UCSD-AML1 (cell line): Measurements from ENCODE around the gene SNAP29.
"Not testable (repeated sequence)": the region's sequence is repeated elsewhere in the genome, so short reads cannot be mapped to it uniquely, and the experiment has no call there.

Experiments used
- DNase-seq: peaks from one replicate; lab custom pipeline; 2025; ENCODE audit not compliant: unreplicated experiment; lab: John Stamatoyannopoulos, UW

The SNAP29 gene

GRCh38 chr22:20858615-20859416 is at the start of gene SNAP29, which contains the start of gene PI4KA:
SNAP29 (plus strand) TSS chr22:20859007; CDS start chr22:20859111, 104 bp downstream.
PI4KA (minus strand) TSS chr22:20858811; CDS start chr22:20858725, 86 bp downstream.
- peak; percentile 99 for DNase-seq

DNA sequence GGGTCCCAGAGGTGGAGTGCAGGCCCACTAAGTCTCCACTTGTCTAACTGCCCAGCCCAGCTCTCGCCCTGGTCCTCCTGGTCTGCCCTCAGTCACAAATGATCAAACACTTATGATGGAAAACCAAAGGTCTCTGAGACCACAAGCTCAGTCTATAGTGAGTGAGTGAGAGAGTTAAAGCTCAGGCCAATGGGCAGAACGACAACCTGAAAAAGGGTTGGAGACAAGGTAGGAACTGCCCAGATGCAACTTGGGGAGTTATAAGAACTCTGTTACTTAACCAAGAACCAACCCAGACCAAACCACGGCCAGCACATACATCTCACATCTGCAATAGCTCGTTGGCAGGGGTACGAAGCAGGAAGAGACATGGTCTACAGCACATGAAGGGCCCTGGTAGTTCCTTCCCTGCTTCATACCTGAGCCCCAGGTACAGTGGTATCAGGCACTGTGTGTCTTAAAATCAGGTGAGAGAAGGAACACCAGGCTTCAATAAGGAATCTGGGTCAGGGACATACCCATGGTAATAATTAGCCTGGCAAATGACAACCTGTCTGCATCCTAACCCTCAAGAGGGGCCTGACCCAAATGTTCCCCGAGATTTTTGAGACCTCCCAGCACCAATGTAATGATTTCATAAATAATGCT is 49.1 kb upstream of the SNAP29 start:
- DNase-seq, result no peak

- no peak for DNase-seq
These were observed 48.2 kb upstream of the SNAP29 start for GRCh38 chr22:20810645-20811044.

- DNase-seq, result no peak
These were observed 47.6 kb upstream of the SNAP29 start for GRCh38 chr22:20811171-20811570.

GRCh38 chr22:20811971-20812660 is 46.7 kb upstream of the SNAP29 start:
- no peak for DNase-seq

GRCh38 chr22:20813056-20813455 is 45.8 kb upstream of the SNAP29 start:
- no peak for DNase-seq

GRCh38 chr22:20814221-20814808 is 44.5 kb upstream of the SNAP29 start:
- no peak for DNase-seq

DNA sequence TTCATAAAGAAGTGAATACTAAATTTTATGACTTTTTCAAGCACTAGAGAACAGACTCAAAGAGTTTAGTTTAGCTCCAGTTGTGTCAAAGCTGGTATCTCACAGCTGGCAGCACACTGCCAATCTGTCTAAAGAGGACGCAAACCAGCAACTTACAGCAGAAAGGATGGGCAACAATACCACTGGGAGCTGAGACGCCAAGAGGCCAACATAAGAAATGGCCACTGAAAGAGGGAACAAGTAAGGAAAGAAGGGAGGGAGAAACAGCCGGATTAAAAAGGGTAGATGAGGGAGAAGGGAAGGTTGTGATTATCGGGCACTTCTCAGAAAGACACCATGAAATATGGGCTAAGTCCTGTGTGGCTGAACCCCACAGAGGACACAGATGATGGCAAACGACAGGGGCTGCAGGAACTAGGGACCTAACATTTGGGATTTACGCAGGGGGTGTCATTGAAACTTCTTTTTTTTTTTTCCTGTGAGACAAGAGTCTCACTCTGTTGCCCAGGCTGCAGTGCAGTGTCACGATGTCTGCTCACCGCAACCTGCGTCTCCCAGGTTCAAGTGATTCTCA is 43.2 kb upstream of the SNAP29 start:
- no peak for DNase-seq

GRCh38 chr22:20816559-20816958 is 42.2 kb upstream of the SNAP29 start:
- DNase-seq, result no peak

DNA sequence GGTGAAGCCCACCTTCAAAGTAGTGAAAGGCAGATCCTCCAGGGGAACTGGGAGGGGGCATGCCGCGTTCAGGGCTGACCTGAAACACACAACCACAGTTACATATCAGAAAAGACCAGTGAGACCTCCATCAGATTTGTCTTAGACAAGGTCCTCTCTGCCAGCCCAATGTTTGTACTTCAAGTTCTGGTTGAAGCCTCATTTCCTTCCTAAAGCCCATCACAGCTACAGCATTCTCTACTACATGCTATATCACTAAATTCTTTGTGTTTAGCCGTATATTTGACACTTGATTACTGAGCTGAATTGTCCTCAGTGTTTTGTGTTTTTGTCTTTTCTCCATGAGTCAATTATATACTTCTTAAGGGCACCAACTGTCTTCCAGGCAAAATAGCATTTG is 40.3 kb upstream of the SNAP29 start:
- DNase-seq, result no peak

- DNase-seq, result no peak
These were observed 39.3 kb upstream of the SNAP29 start for GRCh38 chr22:20819471-20819870.

- not testable (repeated sequence) for DNase-seq
These were observed 37.0 kb upstream of the SNAP29 start for GRCh38 chr22:20821717-20822239.

GRCh38 chr22:20822240-20822639 is 36.6 kb upstream of the SNAP29 start:
- no peak for DNase-seq

DNA sequence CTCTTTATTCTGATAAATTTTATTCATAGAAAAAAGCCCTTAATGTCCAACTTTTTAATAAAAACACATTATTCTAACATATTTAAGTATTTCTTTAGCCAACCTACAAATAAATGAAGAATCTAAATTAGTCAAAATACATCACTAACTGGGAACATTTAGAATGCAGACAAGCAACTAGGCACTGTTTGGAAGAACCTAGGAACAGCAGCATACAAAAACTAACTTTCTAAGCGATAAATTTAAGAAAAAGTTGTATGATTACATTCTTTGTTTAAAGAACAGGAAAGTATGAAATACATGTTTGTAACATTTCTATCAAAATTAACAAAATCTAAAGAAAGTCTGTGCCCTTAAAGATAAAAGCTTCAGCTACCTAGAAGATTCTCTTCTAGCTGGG is 35.5 kb upstream of the SNAP29 start:
- no peak for DNase-seq

- not testable (repeated sequence) for DNase-seq
These were observed 33.6 kb upstream of the SNAP29 start for GRCh38 chr22:20825216-20825615.

DNA sequence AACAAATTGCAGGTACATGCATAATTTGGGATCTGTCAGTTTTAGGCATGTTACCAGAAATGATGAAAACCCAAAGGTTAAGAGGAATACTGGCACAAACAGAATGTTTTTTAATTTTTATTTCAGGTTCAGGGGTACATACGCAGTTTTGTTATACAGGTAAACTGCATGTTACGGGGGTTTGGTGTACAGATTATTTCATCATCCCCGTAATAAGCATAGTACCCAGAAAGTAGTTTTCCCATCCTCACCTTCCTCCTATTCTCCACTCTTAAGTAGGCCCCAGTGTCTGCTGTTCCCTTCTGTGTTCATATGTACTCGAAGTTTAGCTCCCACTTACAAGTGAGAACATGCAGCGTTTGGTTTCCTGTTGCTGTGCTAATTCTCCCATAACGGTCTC is 33.2 kb upstream of the SNAP29 start:
- DNase-seq, result no peak

GRCh38 chr22:20826373-20827152 is 32.2 kb upstream of the SNAP29 start:
- not testable (repeated sequence) for DNase-seq

GRCh38 chr22:20829491-20830134 is 29.2 kb upstream of the SNAP29 start:
- no peak for DNase-seq

GRCh38 chr22:20833225-20833665 is 25.6 kb upstream of the SNAP29 start:
- no peak for DNase-seq
